ENCODE data around the gene GPC4. TPM values are rescaled to one million over a fixed set of nuclear protein-coding genes. Genes with fewer than 3 reads are reported as not detected.

GPC4 gene
- total RNA-seq = 0.77 and 2.2 TPM in 2 replicates

DNA sequence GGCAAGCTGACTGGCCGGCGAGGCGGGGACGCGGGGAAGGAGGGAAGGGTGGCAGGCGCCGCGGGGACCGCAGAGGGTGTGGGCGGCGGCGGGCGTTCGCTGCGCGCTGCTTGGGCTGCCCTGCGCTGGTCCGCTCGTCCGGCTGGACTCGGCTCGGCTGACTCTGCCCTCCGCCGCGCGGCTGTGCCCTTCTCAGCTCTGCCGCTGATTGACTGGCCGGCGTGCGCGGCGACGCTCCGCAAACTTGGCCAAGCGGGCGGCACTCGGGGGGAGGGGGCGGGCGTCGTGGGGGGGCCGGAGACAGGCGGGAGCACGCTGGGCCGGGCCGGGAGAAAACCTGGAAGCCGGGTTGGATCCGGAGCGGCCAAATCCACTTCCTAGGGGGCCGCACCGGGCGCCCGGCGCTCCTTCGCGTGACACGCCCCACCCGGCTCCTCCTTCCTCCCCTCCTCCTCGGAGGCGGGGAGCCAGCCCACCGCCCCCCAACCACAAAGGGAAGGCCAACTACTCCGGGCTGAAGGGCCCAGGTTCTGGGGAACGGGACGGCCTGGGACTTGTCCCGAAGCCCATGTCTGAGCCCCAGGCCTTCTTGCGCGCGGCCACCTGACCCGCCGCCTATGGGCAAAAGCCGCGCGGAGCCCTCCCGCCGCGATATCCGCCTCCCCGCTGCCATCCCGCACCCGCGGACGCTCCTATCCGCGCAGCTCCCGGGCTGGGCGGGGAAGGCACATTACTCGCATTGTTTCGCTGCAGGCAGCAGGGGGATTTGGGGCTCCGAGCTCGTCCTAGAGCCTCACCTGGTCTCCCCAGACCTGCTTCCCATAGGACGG is at the start of gene GPC4:
TSS of gene GPC4 (minus strand) at position 214 of the 830 bp plus-strand sequence. CDS start 524 bp downstream, outside the sequence.

Other genes starting within 250 kb of the GPC4 start
- not detected in 2 replicates for gene TFDP3, start 197.1 kb downstream of the GPC4 start, total RNA-seq